H1 (cell line): ENCODE data around the gene TCF4. TPM values are rescaled to one million over a fixed set of nuclear protein-coding genes. Genes with fewer than 3 reads are reported as not detected.

ENCODE experiments used
- CTCF ChIA-PET: fragments of 300-600 bp; sonication (Branson Sonifier 250); formaldehyde crosslinking; loops from one replicate; lab custom pipeline; 2021; ENCODE audit not compliant: partially characterized antibody; lab: Charles Lee
- POLR2A ChIA-PET: fragments of 300-600 bp; sonication (Branson Sonifier 250); formaldehyde crosslinking; loops from one replicate; lab custom pipeline; 2021; ENCODE audit warnings: inconsistent platforms; ENCODE audit not compliant: partially characterized antibody; lab: Charles Lee
- DNase-seq, 2 experiments: peaks; one replicate each; pipeline versions ENCODE4 v3.0.0 to v3.0.0-alpha.2; 2010 to 2022; ENCODE audit warnings: low spot score in 2 of 2, low read depth in 1 of 2, mixed read lengths in 1 of 2
- FAIRE-seq: peaks from 2 replicates; lab custom pipeline; 2011; peaks lifted over from hg19 to GRCh38; lab: Jason Lieb, UNC
- H2AFZ ChIP-seq: 2 replicates; pipeline ENCODE4 v1.8.1; 2012; ENCODE audit warnings: low read length, inconsistent platforms
- H2AK5ac ChIP-seq: 2 replicates; pipeline ENCODE4 v1.6.1; 2013; ENCODE audit warnings: low read depth, low read length
- H2BK120ac ChIP-seq: replicated peaks from 2 replicates; pipeline ENCODE3; 2013; ENCODE audit warnings: low read depth, low read length, inconsistent platforms
- H2BK12ac ChIP-seq: 2 replicates; pipeline ENCODE4 v1.6.1; 2013; ENCODE audit warnings: low read depth, low read length
- H2BK15ac ChIP-seq: 2 replicates; pipeline ENCODE4 v1.6.1; 2013; ENCODE audit warnings: low read length
- H2BK20ac ChIP-seq: 2 replicates; pipeline ENCODE4 v1.6.1; 2013; ENCODE audit warnings: low read length
- H2BK5ac ChIP-seq: 2 replicates; pipeline ENCODE4 v1.6.1; 2013; ENCODE audit warnings: low read depth, low read length
- H3K14ac ChIP-seq: 2 replicates; pipeline ENCODE4 v1.6.1; 2013; ENCODE audit warnings: inconsistent platforms; ENCODE audit not compliant: insufficient read length
- H3K18ac ChIP-seq: 2 replicates; pipeline ENCODE4 v1.6.1; 2013; ENCODE audit warnings: low read length; ENCODE audit errors: extremely low read depth
- H3K23ac ChIP-seq: 2 replicates; pipeline ENCODE4 v1.6.1; 2013; ENCODE audit warnings: inconsistent platforms; ENCODE audit not compliant: insufficient read length
- H3K23me2 ChIP-seq: 2 replicates; pipeline ENCODE4 v1.6.1; 2013; ENCODE audit warnings: low read depth, low read length
- H3K27ac ChIP-seq: 2 replicates; pipeline ENCODE4 v1.6.1; 2011; ENCODE audit warnings: low read depth, low read length, inconsistent platforms
- H3K27me3 ChIP-seq, 4 experiments: replicated peaks in 1 of 4; 1 replicate in 1 of 4; 2 replicates in 3 of 4; pipeline versions ENCODE4 v1.6.1 to v1.8.1; 2011 to 2013; ENCODE audit warnings: low read length in 3 of 4, mild to moderate bottlenecking in 3 of 4, inconsistent platforms in 2 of 4, mixed read lengths in 2 of 4, moderate library complexity in 1 of 4; ENCODE audit not compliant: control insufficient read depth in 3 of 4, insufficient read depth in 3 of 4; ENCODE audit errors: extremely low read depth in 1 of 4
- H3K36me3 ChIP-seq, 4 experiments: 2 replicates each; pipeline versions ENCODE4 v1.6.1 to v1.8.1; 2011 to 2013; ENCODE audit warnings: mild to moderate bottlenecking in 4 of 4, low read length in 3 of 4, moderate library complexity in 2 of 4, control low read depth in 1 of 4, inconsistent platforms in 1 of 4; ENCODE audit not compliant: insufficient read depth in 4 of 4, control insufficient read depth in 2 of 4
- H3K4ac ChIP-seq: replicated peaks from 2 replicates; pipeline ENCODE3; 2013; ENCODE audit warnings: low read length, low read depth, mixed read lengths, inconsistent platforms; ENCODE audit not compliant: insufficient read length
- H3K4me1 ChIP-seq, 4 experiments: replicated peaks in 1 of 4; 1 replicate in 1 of 4; 2 replicates in 3 of 4; pipeline versions ENCODE4 v1.6.1 to v1.8.1; 2011 to 2013; ENCODE audit warnings: low read length in 3 of 4, inconsistent platforms in 2 of 4, mixed read lengths in 1 of 4; ENCODE audit not compliant: insufficient read depth in 4 of 4, control insufficient read depth in 3 of 4
- H3K4me2 ChIP-seq, 2 experiments: 2 replicates each; pipeline versions ENCODE4 v1.6.1 to v1.8.1; 2011 to 2013; ENCODE audit warnings: low read depth in 2 of 2, low read length in 2 of 2, control low read depth in 1 of 2, inconsistent platforms in 1 of 2, mild to moderate bottlenecking in 1 of 2; ENCODE audit not compliant: insufficient read depth in 1 of 2
- H3K4me3 ChIP-seq, 4 experiments: fragments of 200-600, 300-600 bp in 1 of 4; sonication (generic), shearing (Covaris generic), sonication (Bioruptor Twin) in 1 of 4; 2 replicates each; pipeline versions ENCODE4 v1.5.1 to v1.8.1; 2011 to 2016; ENCODE audit warnings: low read length in 4 of 4, low read depth in 3 of 4, control low read depth in 2 of 4, inconsistent platforms in 2 of 4, mild to moderate bottlenecking in 2 of 4, mixed read lengths in 1 of 4, moderate library complexity in 1 of 4; ENCODE audit not compliant: insufficient read depth in 2 of 4; ENCODE audit errors: extremely low read depth in 1 of 4
- H3K56ac ChIP-seq: replicated peaks from 2 replicates; pipeline ENCODE3; 2013; ENCODE audit warnings: low read depth, mild to moderate bottlenecking, mixed read lengths, low read length, inconsistent platforms; ENCODE audit not compliant: insufficient read length
- H3K79me1 ChIP-seq: 2 replicates; pipeline ENCODE4 v1.6.1; 2013; ENCODE audit warnings: low read depth, low read length, control low read depth
- H3K79me2 ChIP-seq, 2 experiments: 2 replicates each; pipeline versions ENCODE4 v1.6.1 to v1.8.1; 2012 to 2013; ENCODE audit warnings: low read length in 2 of 2, mild to moderate bottlenecking in 2 of 2, inconsistent platforms in 1 of 2; ENCODE audit not compliant: insufficient read depth in 2 of 2, control insufficient read depth in 1 of 2
- H3K9ac ChIP-seq, 4 experiments: replicated peaks in 1 of 4; 1 replicate in 1 of 4; 2 replicates in 3 of 4; pipeline versions ENCODE4 v1.6.1 to v1.8.1; 2011 to 2013; ENCODE audit warnings: low read depth in 3 of 4, low read length in 3 of 4, control low read depth in 2 of 4, mild to moderate bottlenecking in 2 of 4, moderate library complexity in 2 of 4, inconsistent platforms in 1 of 4; ENCODE audit errors: extremely low read depth in 1 of 4
- H3K9me3 ChIP-seq, 2 experiments: 2 replicates each; pipeline versions ENCODE4 v1.6.1 to v1.8.1; 2012 to 2013; ENCODE audit warnings: mild to moderate bottlenecking in 2 of 2, moderate library complexity in 2 of 2, control low read depth in 1 of 2, inconsistent platforms in 1 of 2, low read depth in 1 of 2, low read length in 1 of 2, mixed read lengths in 1 of 2; ENCODE audit not compliant: insufficient read depth in 2 of 2
- H4K20me1 ChIP-seq, 2 experiments: replicated peaks in 1 of 2; 2 replicates each; pipeline versions ENCODE3 to v1.8.1; 2011 to 2013; ENCODE audit warnings: inconsistent platforms in 2 of 2, low read length in 2 of 2, mild to moderate bottlenecking in 1 of 2; ENCODE audit not compliant: insufficient read depth in 2 of 2, control insufficient read depth in 1 of 2
- H4K5ac ChIP-seq: 2 replicates; pipeline ENCODE4 v1.6.1; 2013; ENCODE audit warnings: low read length, low read depth, mixed read lengths, inconsistent platforms; ENCODE audit not compliant: insufficient read length
- H4K8ac ChIP-seq: 2 replicates; pipeline ENCODE4 v1.8.0; 2013; ENCODE audit warnings: mild to moderate bottlenecking, moderate library complexity, low read length, inconsistent platforms; ENCODE audit not compliant: insufficient read depth; ENCODE audit errors: extremely low read depth
- H4K91ac ChIP-seq: replicated peaks from 2 replicates; pipeline ENCODE3; 2013; ENCODE audit warnings: low read length, mixed read lengths, inconsistent platforms; ENCODE audit not compliant: insufficient read length
- CEBPB ChIP-seq: IDR thresholded peaks from 2 replicates; pipeline ENCODE4 v1.6.1; 2012; ENCODE audit warnings: low read depth, low read length
- TBP ChIP-seq: IDR thresholded peaks from 2 replicates; pipeline ENCODE4 v1.6.1; 2011; ENCODE audit warnings: low read depth, low read length, improper control_type of control experiment
- WGBS, 2 experiments: shearing (Covaris generic) in 1 of 2; methylation state at CpG; one replicate each; pipeline versions ENCODE4 v1.1.6 to v1.1.7; 2013 to 2015; ENCODE audit warnings: low lambda C conversion rate in 2 of 2, mixed read lengths in 2 of 2, inconsistent platforms in 1 of 2, low coverage in 1 of 2, missing lambda C conversion rate in 1 of 2; ENCODE audit not compliant: insufficient replicate concordance in 2 of 2, insufficient coverage in 1 of 2, insufficient read length in 1 of 2; ENCODE audit errors: extremely low coverage in 1 of 2, missing lambda C conversion rate in 1 of 2; 5-methylcytosine and 5-hydroxymethylcytosine counted together
- polyA plus RNA-seq, 7 experiments: library from polyadenylated mRNA; depleted of rRNA in 3 of 7; stranded (reverse) in 5 of 7; unstranded in 2 of 7; fragments of >200 nt in 5 of 7; fragments of 200-250 nt in 2 of 7; gene quantifications; 1 replicate in 5 of 7; 2 replicates in 1 of 7; 4 replicates in 1 of 7; pipeline versions ENCODE4 v1.2.1 to v1.2.3, GENCODE V29; 2011 to 2013; ENCODE audit warnings: missing spikeins in 2 of 7, mixed read lengths in 2 of 7
- total RNA-seq: library from RNA; stranded (reverse); fragmentation: NEBNext Ultra II Directional; extraction: Animal tissue kit (Norgen Biotek cat#: 25700); gene quantifications from 2 replicates; pipeline ENCODE4 v1.2.1, GENCODE V29; 2021

Gene TCF4
- total and polyA plus RNA-seq, 2 of the 8 experiments (the other 6 are each of a cell fraction or from before 2014, with no cell fraction given), result 59.3 to 118 TPM

GRCh38 chr18:55372209-55372608 lies 215.8 kb downstream of the TCF4 start:
- Histone ChIP-seq H3K36me3 (peaks cover 0 to 2% (median 0%) of the 10 kb centered on the region in 4 experiments; a peak in 3 of 8 replicates), H2AFZ (no peak overlapping the region), H2BK120ac (no peak overlapping the region), H3K79me1 (no peaks in the 10 kb centered on the region; the same call in 1 of the 2 replicates), H4K8ac (no peak overlapping the region), H2BK12ac (no peak overlapping the region), H3K27ac (no peak overlapping the region), H3K18ac (no peak overlapping the region), H3K9me3 (peaks cover 5 to 7% of the 10 kb centered on the region in 2 experiments; a peak in 1 of 4 replicates), H3K79me2 (peaks cover 0 to 72% of the 10 kb centered on the region in 2 experiments; a peak in 2 of 4 replicates), H2BK15ac (no peak overlapping the region), H3K4ac (no peak overlapping the region), H4K20me1 (peaks cover 0 to 2% of the 10 kb centered on the region in 2 experiments), H4K91ac (no peak overlapping the region), H3K4me3 (no peak overlapping the region), H3K14ac (no peak overlapping the region), H2AK5ac (no peak overlapping the region), H3K27me3 (peaks cover 0 to 1% (median 0%) of the 10 kb centered on the region in 4 experiments; a peak in 1 of 7 replicates), H4K5ac (no peak overlapping the region), H3K23ac (no peak overlapping the region), H3K56ac (no peak overlapping the region), H2BK5ac (no peak overlapping the region), H3K9ac (no peak overlapping the region), H3K4me2 (no peak overlapping the region), H3K4me1 (peaks cover 0 to 5% (median 0%) of the 10 kb centered on the region in 4 experiments; a peak in 1 of 7 replicates), H2BK20ac (no peak overlapping the region), H3K23me2 (no peaks in the 10 kb centered on the region)
- no peak for FAIRE-seq
- WGBS, 2 experiments, result 94% methylated on average over 2 of the region's 2 CpGs; no CpG with 5 or more reads in 1 of the 2 experiments
- CTCF ChIA-PET, result interaction anchor here (0.6 to 1.8 kb wide), 3 partner anchors 9 to 1211 kb away, joined by 3 to 10 read pairs (median 3); no protein-coding TSS in a partner anchor
- no peak for DNase-seq
- TF ChIP-seq CEBPB (peak; percentile 51; the same call in 1 of the 2 replicates), TBP (no peak)
- POLR2A ChIA-PET, result no interaction called here
